T-helper 1 cell (primary cell): ENCODE results near the gene C5orf58.

Experiments
- DNase-seq, 5 donors: peaks; one replicate each; pipeline ENCODE4 v3.0.0-alpha.2; 2012 to 2020
- total RNA-seq, 4 donors: gene quantifications; one replicate each; lab custom pipeline; 2026; lab: John Stamatoyannopoulos, UW

C5orf58 gene
- total RNA-seq: 0 reads per million in 4 donors

- DNase-seq: no peak
Measured at GRCh38 chr5:170232786-170233185, at the start of gene C5orf58. C5orf58 (plus strand) TSS chr5:170232985; CDS start chr5:170234977, 1,992 bp downstream.

GRCh38 chr5:170183816-170184687 lies 48.7 kb upstream of the C5orf58 start:
- DNase-seq: peak in 1 of 5 donors; percentile 25

- DNase-seq: no peak
Measured at GRCh38 chr5:170184737-170185136, 48.0 kb upstream of the C5orf58 start.

GRCh38 chr5:170186156-170186555 lies 46.6 kb upstream of the C5orf58 start:
- DNase-seq: no peak

DNA sequence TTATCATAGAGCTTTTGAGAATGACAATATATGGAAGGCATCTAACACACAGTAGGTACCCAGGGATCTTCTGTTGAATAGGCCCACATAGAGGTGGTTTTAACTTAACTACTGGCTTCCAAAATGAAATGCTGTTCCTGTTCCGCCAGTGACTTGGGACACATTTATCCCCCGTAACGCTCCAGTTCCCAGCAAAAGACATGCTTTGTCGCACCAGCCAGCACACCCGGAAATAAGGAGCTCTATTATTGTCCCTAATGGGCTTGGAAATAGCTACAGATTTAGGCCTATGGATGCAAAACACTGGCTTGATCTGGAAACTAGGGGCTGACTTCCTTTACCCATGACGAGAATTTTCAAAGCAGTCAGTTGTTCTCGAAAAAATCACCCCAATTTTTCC lies 45.9 kb upstream of the C5orf58 start:
- DNase-seq: no peak

GRCh38 chr5:170190436-170191134 lies 42.2 kb upstream of the C5orf58 start:
- DNase-seq: no peak

GRCh38 chr5:170192829-170193228 lies 40.0 kb upstream of the C5orf58 start:
- DNase-seq: no peak

GRCh38 chr5:170195961-170196360 lies 36.8 kb upstream of the C5orf58 start:
- DNase-seq: no peak

DNA sequence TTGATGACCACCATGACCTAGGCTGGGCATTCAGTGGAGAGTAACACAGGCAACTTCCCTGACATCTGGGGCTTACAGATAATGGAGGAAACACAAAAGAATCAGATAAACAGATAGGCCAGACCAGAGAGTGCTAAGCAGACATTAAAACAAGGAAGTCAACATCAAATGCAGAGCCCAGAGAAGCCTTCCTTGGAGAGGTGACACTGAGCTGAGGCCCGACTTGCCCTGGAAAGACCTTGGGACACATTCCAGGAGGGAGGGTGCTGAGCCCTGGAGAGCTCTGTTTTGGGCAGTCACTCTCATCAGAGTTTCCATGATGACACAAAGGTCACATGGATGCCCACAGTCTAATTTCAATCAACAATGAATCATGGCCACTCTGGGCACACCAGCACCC lies 31.9 kb upstream of the C5orf58 start:
- no peak for DNase-seq

GRCh38 chr5:170201311-170201710 lies 31.5 kb upstream of the C5orf58 start:
- DNase-seq: no peak

DNA sequence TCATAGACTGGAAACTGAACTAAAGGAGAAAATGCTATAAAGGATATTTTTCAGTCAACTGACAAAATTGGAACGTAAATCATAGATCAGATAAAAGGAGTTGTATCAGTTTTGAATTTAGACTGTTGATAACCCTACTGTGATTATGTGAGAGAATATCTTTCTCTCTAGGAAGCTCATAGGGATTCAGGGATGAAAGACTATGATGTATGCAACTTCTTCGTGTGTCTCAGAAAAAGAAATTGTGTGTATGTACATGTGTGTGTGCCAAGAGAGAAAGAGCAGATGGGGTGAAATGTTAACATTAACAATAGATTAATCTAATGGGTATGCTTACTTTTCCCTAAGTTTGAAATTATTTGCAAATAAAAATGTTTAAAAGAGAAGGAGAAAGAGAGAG lies 30.7 kb upstream of the C5orf58 start:
- no peak for DNase-seq

DNA sequence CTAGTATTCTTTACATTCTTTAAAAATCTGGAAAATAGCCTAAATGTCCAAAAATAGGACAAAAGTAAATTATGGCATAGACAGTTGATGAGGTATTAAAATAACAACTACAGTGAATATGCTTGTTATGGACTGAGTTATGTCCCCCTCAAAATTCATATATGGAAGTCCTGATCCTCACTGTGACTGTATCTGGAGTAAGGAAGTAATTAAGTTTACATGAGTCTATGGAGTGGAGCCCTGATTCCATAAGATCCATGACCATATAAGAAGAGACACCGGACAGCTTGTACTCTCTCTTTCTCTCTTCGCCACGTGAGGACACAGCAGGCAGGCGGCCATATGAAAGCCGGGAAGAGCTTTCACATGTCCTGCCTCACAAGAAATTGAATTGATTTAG lies 28.6 kb upstream of the C5orf58 start:
- DNase-seq: no peak

DNA sequence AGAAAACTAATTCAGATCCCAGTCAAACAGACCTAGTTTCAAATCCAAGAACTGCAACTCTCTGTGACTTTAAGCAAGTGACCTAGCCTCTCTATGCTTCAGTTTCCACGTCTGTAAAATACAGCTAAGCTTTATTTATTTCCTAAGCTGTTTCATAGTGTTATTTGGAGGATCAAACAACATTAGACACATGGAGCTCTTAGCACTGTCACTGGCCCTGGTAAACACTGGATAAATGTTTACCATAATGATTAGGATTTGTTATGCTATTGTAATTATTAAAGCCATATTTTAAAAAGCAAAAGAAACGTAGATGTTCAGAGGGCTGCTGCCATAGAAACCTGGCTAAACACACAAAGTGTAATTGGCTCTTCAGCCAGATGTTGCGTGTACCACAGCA lies 26.6 kb upstream of the C5orf58 start:
- no peak for DNase-seq

GRCh38 chr5:170206958-170207357 lies 25.8 kb upstream of the C5orf58 start:
- no peak for DNase-seq

GRCh38 chr5:170211575-170212334 lies 21.0 kb upstream of the C5orf58 start:
- no peak for DNase-seq

DNA sequence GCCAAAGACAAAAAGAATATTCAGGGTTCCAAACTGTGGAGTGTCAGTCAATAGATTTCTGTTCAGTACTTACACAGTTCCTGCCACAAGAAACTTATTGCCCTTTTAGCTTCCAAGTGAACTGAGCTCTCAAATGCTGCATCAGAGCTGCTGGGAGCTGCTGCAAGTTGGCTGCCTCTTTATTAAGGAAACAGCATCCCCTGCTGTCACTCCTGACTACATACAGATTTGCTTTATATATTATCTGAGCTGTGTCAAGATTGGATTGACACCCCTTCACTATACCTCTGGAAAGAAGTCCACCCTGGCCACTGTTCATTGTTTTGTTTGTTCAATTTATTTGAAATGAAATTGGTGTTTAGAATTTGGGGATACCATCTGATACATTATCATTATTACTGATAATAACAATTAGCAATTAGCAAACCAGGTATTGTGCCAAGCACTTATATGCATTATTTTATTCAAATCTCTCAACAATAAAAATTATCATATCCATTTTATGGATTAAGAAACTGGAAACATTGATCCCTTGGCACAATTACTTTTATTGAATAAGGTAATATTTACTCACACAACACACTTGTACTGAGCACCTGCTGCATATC lies 16.4 kb upstream of the C5orf58 start:
- no peak for DNase-seq

DNA sequence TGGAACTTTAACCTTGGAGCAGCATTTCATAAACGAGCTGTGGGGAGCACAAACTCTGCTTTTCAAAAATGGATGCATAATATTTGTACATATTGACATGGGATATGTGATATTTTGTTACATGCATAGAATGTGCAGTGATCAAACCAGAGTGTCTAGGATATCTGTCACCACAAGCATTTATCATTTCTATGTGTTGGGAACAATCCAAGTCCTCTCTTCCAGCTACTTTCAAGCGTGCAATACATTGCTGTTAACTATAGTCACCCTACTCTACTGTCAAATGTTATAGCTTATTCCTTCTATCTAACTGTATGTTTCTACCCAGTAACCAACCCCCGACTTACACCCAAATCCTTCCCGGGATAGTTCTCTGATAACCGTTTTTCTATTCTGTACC lies 15.0 kb upstream of the C5orf58 start:
- no peak for DNase-seq

DNA sequence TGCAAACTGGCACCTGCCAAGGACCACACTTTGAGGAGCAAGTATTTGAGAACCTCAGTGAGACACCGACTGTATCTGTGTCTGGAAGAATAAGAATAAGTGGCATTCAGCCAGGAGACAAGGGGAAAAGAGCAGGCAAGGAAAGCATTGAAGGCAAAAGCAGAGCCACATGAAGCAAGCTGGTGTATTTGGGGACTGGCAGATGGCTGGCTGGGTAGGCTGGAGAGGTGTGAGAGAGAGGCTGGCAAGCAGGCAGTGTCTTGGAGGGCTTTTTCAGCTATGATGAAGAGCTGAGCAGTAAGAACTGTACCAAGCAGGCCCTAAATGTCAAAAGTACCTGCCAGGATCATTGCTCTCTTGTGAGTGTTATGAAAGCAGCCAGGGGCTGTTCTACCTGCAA lies 14.1 kb upstream of the C5orf58 start:
- DNase-seq: no peak

DNA sequence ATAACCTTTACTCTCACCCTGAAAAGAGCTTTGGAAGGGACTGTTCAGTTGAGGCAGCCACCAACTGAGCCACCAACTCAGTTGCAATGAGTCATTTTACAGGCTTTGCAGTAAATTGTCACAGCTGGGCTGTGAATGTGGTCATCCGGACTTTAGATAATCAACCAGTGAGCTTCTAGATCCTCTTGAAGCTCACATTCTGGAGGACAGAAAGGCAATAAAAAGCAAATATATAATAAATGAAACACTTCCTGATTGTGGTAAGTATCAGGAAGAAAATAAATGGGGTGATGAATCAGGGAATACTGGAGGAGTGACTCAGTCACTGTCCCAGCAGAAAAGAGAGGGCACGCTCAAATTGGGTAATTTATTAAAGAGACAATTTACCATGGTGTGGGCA lies 13.2 kb upstream of the C5orf58 start:
- DNase-seq: no peak

GRCh38 chr5:170220191-170220590 lies 12.6 kb upstream of the C5orf58 start:
- no peak for DNase-seq

DNA sequence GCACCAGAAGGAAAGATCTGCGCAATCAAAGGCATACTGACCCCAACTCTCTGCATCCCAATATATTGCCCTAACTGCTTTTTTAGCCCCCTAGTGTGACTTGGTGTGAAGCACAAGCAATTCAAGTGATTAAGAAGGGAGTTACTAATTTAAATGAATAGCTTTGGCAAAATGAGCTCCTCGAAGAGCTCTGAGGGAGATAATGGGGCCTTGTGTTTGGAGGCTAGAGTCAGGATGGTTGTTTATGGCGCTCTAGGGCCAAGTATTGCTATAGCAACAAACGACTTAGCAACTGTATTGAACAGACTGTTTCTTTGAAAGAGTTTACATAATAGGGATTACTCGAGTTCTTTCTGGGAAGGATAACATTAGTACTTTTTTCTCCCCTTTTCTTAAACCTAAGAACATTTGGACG lies 11.5 kb upstream of the C5orf58 start:
- DNase-seq: no peak

- no peak for DNase-seq
Measured at GRCh38 chr5:170223360-170223759, 9.4 kb upstream of the C5orf58 start.

- no peak for DNase-seq
Measured at GRCh38 chr5:170223906-170224305, 8.9 kb upstream of the C5orf58 start.
